Smooth muscle cell (in vitro differentiated cells): ENCODE results near the gene MATN1. TPM values are rescaled to one million over a fixed set of nuclear protein-coding genes. Genes with fewer than 3 reads are reported as not detected.

Source experiments
- DNase-seq: peaks from one replicate; lab custom pipeline; 2025; ENCODE audit not compliant: unreplicated experiment; lab: John Stamatoyannopoulos, UW
- H2AFZ ChIP-seq: fragments of 200-600 bp; sonication (generic); 2 replicates; pipeline ENCODE4 v1.6.0; 2016; ENCODE audit warnings: antibody characterized with exemption, low read depth, mild to moderate bottlenecking
- H3F3A ChIP-seq: fragments of 200-600 bp; sonication (generic); 2 replicates; pipeline ENCODE4 v1.6.0; 2017; ENCODE audit warnings: antibody characterized with exemption, low read depth
- H3K27ac ChIP-seq: fragments of 200-600 bp; sonication (generic); 2 replicates; pipeline ENCODE4 v1.5.1; 2016; ENCODE audit warnings: low read depth, mild to moderate bottlenecking
- H3K27me3 ChIP-seq: fragments of 200-600 bp; sonication (generic); 2 replicates; pipeline ENCODE4 v1.6.1; 2016; ENCODE audit warnings: low read depth, mild to moderate bottlenecking
- H3K36me3 ChIP-seq: fragments of 200-600 bp; sonication (generic); 2 replicates; pipeline ENCODE4 v1.5.1; 2016; ENCODE audit warnings: low read depth
- H3K4me1 ChIP-seq: fragments of 200-600 bp; sonication (generic); 2 replicates; pipeline ENCODE4 v1.5.1; 2016; ENCODE audit warnings: low read depth
- H3K4me2 ChIP-seq: fragments of 200-600 bp; sonication (generic); 2 replicates; pipeline ENCODE4 v1.6.0; 2016; ENCODE audit warnings: mild to moderate bottlenecking
- H3K4me3 ChIP-seq: fragments of 200-600 bp; sonication (generic); 2 replicates; pipeline ENCODE4 v1.5.1; 2016; ENCODE audit warnings: mild to moderate bottlenecking
- H3K79me2 ChIP-seq: fragments of 200-600 bp; sonication (generic); 2 replicates; pipeline ENCODE4 v1.6.0; 2016; ENCODE audit warnings: low read depth, mild to moderate bottlenecking
- H3K9ac ChIP-seq: fragments of 200-600 bp; sonication (generic); 2 replicates; pipeline ENCODE4 v1.6.0; 2016; ENCODE audit warnings: low read depth
- H3K9me3 ChIP-seq: fragments of 200-600 bp; sonication (generic); replicated peaks from 2 replicates; pipeline ENCODE4 v1.5.1; 2016; ENCODE audit warnings: low read depth
- H4K20me1 ChIP-seq: fragments of 200-600 bp; sonication (generic); 2 replicates; pipeline ENCODE4 v1.6.0; 2016; ENCODE audit warnings: low read depth
- WGBS: methylation state at CpG from one replicate; pipeline ENCODE4 v1.1.7; 2016; ENCODE audit warnings: low lambda C conversion rate; 5-methylcytosine and 5-hydroxymethylcytosine counted together
- polyA plus RNA-seq: library from polyadenylated mRNA; unstranded; fragments of >200 nt; fragmentation: Nextera tagmentation; extraction: Ambion mirVana; gene quantifications from 2 replicates; pipeline ENCODE4 v1.2.1, GENCODE V29; 2016
- total RNA-seq: library from RNA; depleted of rRNA; stranded (reverse); fragments of >200 nt; gene quantifications from 2 replicates; pipeline ENCODE4 v1.2.3, GENCODE V29; 2014
- TF ChIP-seq, protein P1 (sequence below): fragments of 200-600 bp; sonication (generic); IDR thresholded peaks from 2 replicates; pipeline ENCODE4 v1.5.1; 2017; ENCODE audit warnings: borderline replicate concordance, mild to moderate bottlenecking, antibody characterized with exemption; ENCODE audit not compliant: insufficient read depth, poor library complexity, severe bottlenecking

Gene MATN1
- total and polyA plus RNA-seq, 2 experiments from 2014 or later = 0.40 to 2.0 TPM

DNA sequence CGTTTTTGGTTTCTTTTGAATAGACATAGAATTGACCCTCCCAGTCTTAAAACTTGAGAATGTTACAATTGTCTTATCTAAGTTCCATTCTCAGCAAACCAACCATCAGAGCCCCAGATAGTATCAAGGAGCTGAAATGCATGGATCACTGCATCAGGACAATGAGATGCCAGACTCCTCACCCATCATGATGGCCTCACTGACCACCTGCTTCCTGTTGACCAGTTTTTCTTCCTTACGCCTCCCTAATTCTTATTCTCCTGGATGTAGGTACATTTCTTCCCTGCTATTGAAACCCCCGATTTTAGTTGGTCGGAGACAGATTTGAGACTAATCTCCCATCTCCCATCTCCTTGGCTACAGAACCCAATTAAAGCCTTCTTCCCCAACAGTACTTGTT, 17.7 kb downstream of the MATN1 start:
- Histone ChIP-seq H3K27me3 (no peaks in the 10 kb centered on the region), H3F3A (no peaks in the 10 kb centered on the region), H3K9ac (no peak overlapping the region), H3K4me1 (peaks cover 8% of the 10 kb centered on the region), H3K4me3 (no peak overlapping the region), H4K20me1 (no peaks in the 10 kb centered on the region), H3K9me3 (no peaks in the 10 kb centered on the region), H3K27ac (no peak overlapping the region), H2AFZ (no peak overlapping the region), H3K79me2 (no peaks in the 10 kb centered on the region), H3K36me3 (no peaks in the 10 kb centered on the region), H3K4me2 (no peak overlapping the region)
- TF ChIP-seq, protein P1, sequence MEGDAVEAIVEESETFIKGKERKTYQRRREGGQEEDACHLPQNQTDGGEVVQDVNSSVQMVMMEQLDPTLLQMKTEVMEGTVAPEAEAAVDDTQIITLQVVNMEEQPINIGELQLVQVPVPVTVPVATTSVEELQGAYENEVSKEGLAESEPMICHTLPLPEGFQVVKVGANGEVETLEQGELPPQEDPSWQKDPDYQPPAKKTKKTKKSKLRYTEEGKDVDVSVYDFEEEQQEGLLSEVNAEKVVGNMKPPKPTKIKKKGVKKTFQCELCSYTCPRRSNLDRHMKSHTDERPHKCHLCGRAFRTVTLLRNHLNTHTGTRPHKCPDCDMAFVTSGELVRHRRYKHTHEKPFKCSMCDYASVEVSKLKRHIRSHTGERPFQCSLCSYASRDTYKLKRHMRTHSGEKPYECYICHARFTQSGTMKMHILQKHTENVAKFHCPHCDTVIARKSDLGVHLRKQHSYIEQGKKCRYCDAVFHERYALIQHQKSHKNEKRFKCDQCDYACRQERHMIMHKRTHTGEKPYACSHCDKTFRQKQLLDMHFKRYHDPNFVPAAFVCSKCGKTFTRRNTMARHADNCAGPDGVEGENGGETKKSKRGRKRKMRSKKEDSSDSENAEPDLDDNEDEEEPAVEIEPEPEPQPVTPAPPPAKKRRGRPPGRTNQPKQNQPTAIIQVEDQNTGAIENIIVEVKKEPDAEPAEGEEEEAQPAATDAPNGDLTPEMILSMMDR = no peak
- no peak for DNase-seq
- 80% methylated on average over 4 of the region's 4 CpGs for WGBS

DNA sequence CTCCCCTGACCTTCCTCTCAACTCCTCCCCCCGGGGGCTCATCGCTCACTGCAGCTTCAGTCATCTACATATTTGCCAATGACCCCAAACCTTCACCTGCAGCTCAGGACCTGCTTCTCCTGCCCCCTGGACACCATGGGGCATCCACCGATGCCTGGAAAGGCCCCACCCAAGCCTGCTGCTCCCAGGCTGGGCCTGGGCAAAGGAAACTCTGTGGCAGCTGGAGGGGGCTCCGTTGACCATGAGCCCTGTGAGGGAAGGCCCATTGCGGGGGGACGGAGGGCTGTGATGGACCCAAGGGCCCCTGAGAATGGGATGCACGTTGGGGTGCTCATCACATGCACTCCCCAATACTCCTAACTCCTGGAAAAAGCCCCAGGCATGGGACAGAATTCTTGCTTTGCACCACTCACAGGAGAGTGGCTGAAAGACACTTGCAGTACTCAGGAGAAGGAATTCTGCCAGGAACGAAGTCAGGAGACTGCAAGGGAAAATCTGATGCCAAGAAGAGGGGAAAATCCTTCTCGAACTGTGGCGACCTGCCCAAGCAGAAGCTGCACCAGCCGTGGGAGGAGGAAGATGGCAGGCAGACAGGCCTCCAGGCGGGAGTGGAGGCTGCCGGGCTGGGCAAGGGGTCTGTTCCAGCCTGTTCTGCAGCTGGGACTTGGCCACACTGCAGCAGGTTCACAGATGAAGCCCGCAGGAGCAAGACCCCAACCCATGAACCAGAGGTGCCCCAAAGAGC, 18.4 kb downstream of the MATN1 start:
- H3K4me3 ChIP-seq = no peak overlapping the region
- no peak overlapping the region for H3K27ac ChIP-seq
- H3K36me3 ChIP-seq = no peaks in the 10 kb centered on the region
- no peaks in the 10 kb centered on the region for H3K79me2 ChIP-seq
- H3K4me1 ChIP-seq = peaks cover 8% of the 10 kb centered on the region
- no peak overlapping the region for H3K4me2 ChIP-seq
- H3K9ac ChIP-seq = no peak overlapping the region
- no peak for DNase-seq
- TF ChIP-seq, protein P1 = no peak
- H3K9me3 ChIP-seq = no peaks in the 10 kb centered on the region
- 90% methylated on average over 14 of the region's 14 CpGs for WGBS
- no peak overlapping the region for H2AFZ ChIP-seq
- H3K27me3 ChIP-seq = no peaks in the 10 kb centered on the region
- no peaks in the 10 kb centered on the region for H4K20me1 ChIP-seq
- H3F3A ChIP-seq = no peaks in the 10 kb centered on the region

DNA sequence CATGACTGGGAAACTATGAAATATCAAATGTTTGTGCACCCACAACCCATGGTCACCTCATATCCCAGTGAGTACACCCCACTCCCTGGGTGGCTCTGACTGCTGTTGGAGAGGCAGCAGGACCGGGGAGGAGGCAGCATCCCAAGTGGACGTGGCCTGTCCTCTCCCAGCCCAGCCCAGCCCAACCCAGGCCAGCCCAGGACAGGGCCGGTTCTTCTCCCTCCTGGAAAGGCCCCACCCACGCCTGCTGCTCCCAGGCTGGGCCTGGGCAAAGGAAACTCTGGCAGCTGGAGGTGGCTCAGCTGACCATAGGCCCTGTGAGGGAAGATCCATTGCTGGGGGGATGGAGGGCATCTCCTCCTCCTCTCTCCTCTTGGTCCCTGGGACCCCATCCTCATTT, 19.1 kb downstream of the MATN1 start:
- no peaks in the 10 kb centered on the region for H3F3A ChIP-seq
- no peaks in the 10 kb centered on the region for H3K36me3 ChIP-seq
- H3K9ac ChIP-seq = no peak overlapping the region
- H3K4me3 ChIP-seq = no peak overlapping the region
- H2AFZ ChIP-seq = no peak overlapping the region
- no peak overlapping the region for H3K27ac ChIP-seq
- no peak overlapping the region for H3K4me2 ChIP-seq
- H3K4me1 ChIP-seq = peaks cover 8% of the 10 kb centered on the region
- no peaks in the 10 kb centered on the region for H3K9me3 ChIP-seq
- H3K27me3 ChIP-seq = no peaks in the 10 kb centered on the region
- no peak for DNase-seq
- 56% methylated on average over 2 of the region's 4 CpGs for WGBS
- H3K79me2 ChIP-seq = no peaks in the 10 kb centered on the region
- TF ChIP-seq, protein P1 = no peak
- no peaks in the 10 kb centered on the region for H4K20me1 ChIP-seq

DNA sequence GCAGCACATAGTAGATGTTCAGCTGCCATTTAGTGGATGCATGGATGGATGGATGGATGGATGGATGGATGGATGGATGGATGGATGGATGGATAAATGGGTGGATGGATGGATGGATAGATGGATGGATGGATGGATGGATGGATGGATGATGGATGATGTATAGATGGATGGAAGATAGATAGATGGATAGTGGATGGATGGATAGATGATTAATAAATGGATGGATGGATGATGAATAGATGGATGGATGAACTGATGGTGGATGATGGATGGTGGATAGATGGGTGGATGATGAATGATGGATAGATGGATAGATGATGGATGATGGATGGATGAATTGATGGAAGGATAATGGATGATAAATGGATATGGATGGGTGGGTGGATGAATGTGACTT, 20.6 kb downstream of the MATN1 start:
- Histone ChIP-seq H2AFZ (no peak overlapping the region), H3K9me3 (no peaks in the 10 kb centered on the region), H3K79me2 (no peaks in the 10 kb centered on the region), H3K36me3 (no peaks in the 10 kb centered on the region), H3K9ac (no peak overlapping the region), H3K4me3 (no peak overlapping the region), H4K20me1 (no peaks in the 10 kb centered on the region), H3K27ac (no peak overlapping the region), H3K4me1 (peaks cover 12% of the 10 kb centered on the region), H3K4me2 (no peak overlapping the region), H3F3A (no peaks in the 10 kb centered on the region), H3K27me3 (no peaks in the 10 kb centered on the region)
- TF ChIP-seq, protein P1 = no peak
- DNase-seq = no peak
